Measurements from ENCODE around the gene FNIP1.
"Not testable (repeated sequence)": the region's sequence is repeated elsewhere in the genome, so short reads cannot be mapped to it uniquely, and the experiment has no call there.

FNIP1 gene

GRCh38 chr5:131635684-131636572, 160.9 kb downstream of the FNIP1 start:
- no peak for DNase-seq

DNA sequence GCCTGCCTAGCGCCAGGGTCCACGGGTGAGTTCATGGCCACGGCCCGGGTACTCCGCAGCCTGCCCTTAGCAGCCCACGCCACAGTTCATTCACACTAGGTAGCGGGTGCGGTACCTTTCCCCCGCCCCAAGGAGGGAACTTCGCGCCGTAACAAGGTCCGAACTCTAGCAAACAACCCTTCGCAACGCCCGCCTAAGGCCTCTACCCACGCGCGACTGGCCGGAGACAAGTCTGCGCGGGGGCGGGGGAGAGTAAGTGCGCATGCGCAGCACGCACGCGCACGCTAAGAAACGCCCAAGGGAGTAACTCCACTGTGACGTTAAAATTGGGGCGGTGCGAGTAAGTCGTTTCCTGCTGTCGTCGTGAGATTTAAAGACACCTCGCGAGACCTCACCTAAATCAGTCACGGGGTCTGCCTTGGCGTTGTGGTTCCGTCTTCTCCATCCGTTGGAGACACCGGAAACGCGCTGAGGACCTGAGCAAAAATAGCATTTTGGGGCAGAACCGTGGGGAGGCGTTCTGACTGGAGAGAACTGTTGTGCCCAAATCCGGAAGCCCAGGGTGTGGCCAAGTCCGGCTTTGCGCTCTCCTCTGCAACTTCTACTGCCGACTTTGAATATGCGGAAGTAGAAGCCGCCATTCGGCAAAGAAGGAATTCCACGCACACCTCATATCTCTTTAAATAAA, 161.7 kb downstream of the FNIP1 start, which contains the start of gene RAPGEF6:
TSS of gene RAPGEF6 (minus strand) at position 234 of the 688 bp plus-strand sequence. CDS start at position 35, 199 bp downstream.
- peak; percentile 91 for DNase-seq

DNA sequence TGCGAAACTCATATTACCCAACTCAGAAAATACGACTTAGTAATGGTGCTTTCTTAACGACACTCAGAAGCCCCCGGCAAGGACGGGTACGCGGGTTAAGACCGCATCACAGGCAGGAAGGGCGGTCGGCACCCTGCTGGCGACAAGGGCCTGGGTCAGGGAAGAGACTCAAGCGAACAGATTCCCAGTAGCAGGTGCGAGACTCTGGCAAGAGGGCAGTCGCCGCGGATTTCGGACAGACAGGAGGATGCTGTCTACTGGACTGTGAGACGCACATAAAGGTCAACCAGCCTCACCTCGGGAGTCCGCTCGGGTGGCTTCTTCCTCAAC, 162.2 kb downstream of the FNIP1 start:
- no peak for DNase-seq

DNA sequence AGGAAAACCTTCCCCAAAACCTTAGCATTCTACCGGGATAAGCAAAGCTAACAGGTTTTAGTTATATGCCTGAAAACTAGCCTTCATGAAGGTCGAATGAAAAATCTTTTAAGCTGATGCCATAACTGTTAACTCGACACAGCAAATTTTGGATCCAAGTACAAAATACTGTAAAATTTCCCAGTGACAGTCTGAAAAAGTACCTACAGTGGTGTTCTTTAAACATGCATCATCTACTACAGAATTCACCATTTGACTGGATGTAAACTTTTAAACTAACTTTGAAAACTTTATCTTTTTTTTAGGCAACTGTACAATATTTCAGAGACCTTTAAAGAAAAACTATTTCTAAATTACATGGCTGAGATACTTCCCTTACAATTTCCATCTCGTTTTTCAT, 162.6 kb downstream of the FNIP1 start:
- no peak for DNase-seq

DNA sequence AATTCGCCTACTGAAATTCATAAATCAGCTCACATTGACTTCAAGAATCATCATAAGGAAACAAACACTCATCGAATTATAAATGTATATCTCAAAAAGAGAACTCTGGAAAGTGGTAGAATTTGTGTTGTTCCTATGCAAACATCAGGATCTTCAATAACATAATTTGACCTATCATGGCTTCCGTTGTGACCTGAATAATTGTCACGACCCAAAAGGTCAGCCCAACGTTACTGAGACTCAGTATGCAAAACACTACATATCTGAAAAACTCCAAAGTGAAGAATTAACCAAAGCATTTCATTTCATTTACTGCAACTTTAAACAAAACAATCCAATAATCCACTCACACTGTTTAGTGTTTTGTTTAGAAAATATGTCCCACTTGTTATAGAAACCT, 163.0 kb downstream of the FNIP1 start:
- DNase-seq, result no peak

DNA sequence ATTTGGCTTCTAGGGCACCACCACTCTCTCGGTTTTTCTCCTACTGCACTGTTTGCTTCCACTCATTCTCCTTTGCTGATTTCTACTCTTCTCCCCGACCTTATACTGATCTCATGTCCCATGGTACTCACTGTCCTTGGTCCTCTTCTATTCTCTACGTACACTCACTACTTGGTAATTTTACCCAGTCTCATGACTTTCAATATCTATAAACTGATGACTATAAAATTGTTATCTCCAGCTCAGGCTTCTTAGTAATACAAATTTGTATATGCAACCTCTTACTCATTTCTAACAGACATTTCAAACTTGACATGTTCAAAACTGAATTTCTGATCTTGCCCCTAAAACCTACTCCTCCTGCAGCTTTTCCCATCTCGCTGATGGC, 165.9 kb downstream of the FNIP1 start:
- DNase-seq, result no peak

DNA sequence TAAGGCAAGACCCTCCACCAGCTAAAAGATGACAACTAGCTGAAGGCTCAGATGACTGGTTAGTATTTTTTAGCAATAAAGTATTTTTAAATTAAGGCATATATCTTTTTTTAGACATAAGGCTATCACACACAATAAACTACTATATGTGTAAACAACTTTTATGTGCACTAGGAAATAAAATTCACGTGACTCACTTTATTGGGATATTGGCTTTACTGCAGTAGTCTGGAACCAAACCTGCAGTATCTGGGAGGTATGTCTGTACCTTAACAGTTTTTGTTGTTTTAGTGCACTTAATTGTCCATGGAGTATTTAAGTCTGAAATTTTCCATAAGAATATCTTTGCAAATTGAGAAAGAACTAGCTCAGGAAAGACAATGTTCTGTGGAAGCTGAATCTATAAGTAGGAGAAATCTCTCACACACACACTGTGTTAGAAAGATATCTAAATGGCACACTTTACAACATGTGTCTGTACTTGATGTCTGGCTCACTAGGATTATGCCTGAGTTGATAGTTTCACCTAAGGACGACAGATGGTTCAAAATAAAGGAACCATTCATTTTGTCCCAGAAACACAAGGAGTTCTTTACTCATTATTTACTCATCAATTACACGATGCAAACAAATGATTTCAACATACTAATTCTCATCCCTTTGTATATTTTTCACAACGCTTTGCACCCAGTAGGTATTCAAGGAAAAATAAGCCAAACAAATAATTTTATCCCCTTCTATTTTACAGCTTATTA, 166.4 kb downstream of the FNIP1 start:
- DNase-seq, result no peak

DNA sequence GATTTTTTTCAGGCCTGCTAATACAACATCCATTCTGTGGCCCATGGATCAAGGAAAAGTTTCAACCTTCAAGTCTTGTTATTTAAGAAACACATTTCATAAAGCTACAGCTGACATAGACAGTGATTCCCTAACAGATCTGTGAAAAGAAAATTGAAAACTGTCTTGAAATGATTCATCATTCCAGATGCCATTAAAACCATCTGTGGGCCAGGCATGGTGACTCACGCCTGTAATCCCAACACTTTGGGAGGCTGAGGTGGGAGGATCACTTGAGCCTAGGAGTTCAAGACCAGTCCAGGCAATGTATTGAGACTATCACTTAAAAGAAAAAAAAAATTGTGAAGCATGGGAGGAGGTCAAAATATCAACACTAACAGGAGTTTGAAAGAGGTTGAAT, 167.8 kb downstream of the FNIP1 start:
- no peak for DNase-seq

- no peak for DNase-seq
Measured at GRCh38 chr5:131627207-131627865, 169.5 kb downstream of the FNIP1 start.

GRCh38 chr5:131622633-131623032, 174.2 kb downstream of the FNIP1 start:
- DNase-seq, result no peak

DNA sequence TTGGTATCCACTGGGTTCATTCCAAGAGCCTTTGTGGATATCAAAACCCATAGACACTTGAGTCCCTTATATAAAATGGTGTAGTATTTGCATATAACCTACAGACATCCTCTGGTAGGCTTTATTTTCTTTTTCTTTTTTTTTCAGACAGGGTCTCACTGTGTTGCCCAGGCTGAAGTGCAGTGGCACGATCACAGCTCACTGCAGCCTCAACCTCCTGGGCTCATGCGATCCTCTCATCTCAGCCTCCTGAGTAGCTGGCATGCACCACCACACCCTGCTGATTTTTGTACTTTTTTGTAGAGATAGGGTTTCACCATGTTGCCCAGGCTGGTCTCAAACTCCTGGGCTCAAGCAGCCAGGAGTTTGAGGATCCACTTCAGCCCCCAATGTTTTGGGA, 175.7 kb downstream of the FNIP1 start:
- not testable (repeated sequence) for DNase-seq

- DNase-seq, result no peak
Measured at GRCh38 chr5:131619102-131619501, 177.7 kb downstream of the FNIP1 start.

DNA sequence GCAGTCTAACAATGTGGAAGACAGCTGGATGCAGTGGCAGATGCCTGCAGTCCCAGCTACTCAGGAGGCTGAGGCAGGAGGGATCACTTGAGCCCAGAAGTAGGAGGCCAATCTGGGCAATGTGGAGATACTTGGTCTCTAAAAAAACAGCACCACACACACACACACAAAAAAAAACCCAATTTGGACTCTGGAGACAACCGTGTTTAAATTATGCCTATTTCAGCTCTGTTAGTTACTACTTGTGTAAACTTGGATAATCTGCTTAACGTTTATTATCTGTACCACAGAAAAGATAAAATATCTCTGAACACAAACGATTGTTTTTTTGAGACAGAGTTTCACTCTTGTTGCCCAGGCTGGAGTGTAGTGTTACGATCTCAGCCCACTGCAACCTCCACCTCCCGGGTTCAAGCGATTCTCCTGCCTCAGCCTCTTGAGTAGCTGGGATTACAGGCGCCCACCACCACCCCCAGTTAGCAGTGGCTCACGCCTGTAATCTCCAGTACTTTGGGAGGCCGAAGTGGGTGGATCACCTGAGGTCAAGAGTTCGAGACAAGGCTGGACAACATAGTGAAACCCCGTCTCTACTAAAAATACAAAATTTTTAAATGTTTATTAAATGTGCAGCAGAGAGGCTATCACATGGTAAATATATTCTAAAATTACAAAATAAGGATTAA, 179.5 kb downstream of the FNIP1 start:
- DNase-seq, result no peak

DNA sequence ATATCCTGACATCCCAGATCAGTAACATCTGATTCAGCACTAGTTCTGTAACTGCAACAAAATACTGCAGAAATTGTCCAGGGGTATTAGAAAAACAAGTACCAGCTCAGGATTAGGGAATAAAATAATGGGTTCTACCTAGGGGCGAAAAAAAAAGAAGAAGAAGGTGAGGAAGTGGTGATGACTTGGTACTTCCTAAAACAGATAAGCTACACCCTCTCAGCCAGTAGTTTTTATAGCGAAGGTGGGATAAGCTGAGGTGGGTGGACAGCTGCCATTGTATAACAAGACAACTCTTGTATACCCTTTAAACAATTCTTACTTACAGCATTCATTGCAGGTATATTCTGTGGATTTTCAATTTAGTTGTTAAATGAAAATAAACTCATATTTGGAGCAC, 180.9 kb downstream of the FNIP1 start:
- no peak for DNase-seq

DNA sequence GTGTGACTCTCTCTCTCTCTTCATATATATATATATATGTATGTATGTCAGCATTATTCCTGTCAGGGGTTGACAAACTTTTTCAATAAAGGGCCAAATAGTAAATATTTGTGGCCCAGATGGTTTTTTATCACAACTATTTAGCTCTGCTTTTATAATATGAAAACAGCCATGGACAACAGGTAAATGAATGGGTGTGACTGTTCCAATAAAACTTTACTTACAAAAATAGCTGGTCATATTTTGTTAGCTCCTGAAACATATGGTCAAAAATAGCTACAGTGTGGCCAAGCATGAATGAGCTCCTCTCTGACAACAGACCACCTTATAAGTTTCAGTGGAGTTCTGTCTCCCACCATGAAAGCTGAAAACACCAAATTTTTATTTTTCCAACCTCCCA, 183.4 kb downstream of the FNIP1 start:
- DNase-seq, result no peak

DNA sequence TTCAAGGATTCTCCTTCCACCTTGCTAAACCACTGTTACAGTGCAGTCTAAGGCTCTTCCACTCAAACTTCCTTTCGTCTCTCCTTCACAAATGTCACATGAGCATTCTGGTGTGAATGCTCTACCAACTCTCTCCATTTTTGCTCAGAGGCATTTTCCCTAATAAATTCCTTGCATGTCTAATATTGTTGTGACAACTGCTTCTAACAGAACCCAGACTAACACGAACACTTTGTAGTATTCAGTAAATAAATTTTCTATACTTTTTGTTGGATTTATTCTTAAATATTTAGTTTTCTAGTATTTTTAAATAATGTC, 185.8 kb downstream of the FNIP1 start:
- DNase-seq, result no peak

DNA sequence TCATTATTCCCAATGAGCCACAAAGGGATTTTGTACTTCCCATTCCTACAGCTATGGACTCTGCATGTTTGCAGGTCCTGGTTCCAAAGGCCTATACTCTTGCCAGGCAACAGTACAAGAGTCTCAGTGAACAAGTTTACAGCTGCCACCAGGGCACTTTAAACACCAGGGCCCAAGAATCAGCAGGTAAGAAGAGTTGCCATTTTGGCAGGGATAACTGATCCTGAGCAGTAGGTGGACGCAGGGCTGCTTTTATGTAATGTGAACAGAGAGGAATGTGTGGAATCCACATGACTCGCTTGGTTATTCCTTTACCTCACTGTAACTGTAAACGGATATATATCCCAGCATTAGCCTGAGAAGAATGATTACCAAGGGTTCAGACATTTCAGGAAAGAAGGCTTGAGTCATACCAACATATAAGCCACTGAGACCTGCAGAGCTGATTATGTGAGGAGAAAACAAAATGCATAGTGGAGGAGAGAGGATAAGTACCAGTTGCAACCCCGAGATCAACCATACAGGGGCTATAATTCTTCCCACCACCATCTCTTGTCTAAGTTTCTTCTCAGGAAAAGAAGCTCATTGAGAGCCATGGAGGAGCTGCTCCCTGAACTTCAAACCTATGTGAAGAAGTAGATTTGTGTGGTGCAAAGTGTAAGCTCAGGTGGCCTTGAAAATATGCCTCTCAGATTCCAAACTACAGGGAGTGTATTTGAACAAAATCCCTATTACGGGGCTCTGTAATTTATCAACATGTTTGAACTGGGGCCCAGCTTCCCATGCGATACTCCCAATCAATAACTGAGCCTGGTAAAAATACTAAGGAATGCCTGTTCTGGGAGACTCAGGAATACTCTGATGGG, 186.4 kb downstream of the FNIP1 start:
- DNase-seq, result no peak

DNA sequence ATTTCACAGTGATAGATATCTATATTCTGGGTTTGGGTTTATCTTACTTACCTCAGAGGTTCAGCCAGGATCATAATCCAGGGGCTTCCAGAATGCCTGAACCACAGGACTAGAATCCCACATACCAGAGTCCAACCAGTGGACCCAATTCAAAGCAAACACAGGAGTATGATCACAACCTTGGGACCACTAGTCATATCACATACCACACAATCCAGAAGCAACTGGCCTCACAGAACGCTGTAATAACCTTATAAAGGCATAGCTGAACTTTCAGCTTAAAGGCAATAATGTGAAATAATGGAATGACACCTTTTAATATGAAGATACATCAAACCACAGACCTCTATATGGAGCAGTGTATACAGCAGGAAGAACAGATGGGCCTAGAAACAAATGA, 187.0 kb downstream of the FNIP1 start:
- DNase-seq, result no peak

DNA sequence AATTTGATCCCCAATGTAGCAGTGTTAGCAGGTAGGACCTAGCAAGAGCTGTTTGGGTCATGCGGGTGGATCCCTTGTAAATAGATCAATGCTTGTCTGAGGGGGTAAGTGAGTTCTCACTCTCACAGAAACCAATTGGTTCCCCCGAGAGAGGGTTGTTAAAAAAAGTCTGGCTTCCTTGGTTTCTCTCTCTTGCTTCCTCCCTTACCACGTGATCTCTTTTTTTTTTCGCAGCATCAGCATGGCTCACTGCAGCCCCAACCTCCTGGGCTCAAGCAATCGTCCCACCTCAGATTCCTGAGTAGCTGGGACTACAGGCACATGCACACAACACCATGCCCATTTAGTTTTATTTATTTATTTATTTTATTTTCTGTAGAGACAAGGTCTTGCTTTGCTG, 188.2 kb downstream of the FNIP1 start:
- no peak for DNase-seq

GRCh38 chr5:131607903-131608540, 188.8 kb downstream of the FNIP1 start:
- DNase-seq, result no peak

GRCh38 chr5:131607418-131607817, 189.4 kb downstream of the FNIP1 start:
- DNase-seq, result no peak
